ENCODE data around the gene TAS2R42.

Gene TAS2R42

GRCh38 chr12:11183011-11183410 lies 3.7 kb downstream of the TAS2R42 start:
- TF ChIP-seq, protein P1, sequence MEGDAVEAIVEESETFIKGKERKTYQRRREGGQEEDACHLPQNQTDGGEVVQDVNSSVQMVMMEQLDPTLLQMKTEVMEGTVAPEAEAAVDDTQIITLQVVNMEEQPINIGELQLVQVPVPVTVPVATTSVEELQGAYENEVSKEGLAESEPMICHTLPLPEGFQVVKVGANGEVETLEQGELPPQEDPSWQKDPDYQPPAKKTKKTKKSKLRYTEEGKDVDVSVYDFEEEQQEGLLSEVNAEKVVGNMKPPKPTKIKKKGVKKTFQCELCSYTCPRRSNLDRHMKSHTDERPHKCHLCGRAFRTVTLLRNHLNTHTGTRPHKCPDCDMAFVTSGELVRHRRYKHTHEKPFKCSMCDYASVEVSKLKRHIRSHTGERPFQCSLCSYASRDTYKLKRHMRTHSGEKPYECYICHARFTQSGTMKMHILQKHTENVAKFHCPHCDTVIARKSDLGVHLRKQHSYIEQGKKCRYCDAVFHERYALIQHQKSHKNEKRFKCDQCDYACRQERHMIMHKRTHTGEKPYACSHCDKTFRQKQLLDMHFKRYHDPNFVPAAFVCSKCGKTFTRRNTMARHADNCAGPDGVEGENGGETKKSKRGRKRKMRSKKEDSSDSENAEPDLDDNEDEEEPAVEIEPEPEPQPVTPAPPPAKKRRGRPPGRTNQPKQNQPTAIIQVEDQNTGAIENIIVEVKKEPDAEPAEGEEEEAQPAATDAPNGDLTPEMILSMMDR (conservative IDR thresholded peaks at IDR 0.05) = no peak
- H3K27ac ChIP-seq = peak overlapping the region; percentile 42

DNA sequence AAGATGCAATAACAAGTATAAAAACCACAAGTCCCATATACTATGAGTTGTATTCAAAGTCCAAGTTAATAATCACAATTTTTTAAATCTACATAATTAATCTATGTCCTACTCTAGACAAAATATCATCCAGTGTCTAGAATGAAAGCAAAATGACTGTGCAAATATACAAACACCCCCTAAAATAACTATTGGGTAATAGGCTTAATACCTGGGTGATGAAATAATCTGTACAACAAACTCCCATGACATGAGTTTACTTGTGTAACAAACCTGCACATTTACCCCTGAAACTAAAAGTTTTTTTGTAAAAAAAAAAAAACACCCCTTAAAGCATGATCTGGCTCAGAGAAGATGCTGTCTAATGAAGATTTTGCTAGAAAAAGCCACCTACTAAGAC lies 4.2 kb downstream of the TAS2R42 start:
- peak overlapping the region; percentile 42 for H3K27ac ChIP-seq
- TF ChIP-seq, protein P1 (conservative IDR thresholded peaks at IDR 0.05) = no peak

- H3K27ac ChIP-seq = no peak overlapping the region
- TF ChIP-seq, protein P1 (conservative IDR thresholded peaks at IDR 0.05) = no peak
Observed at GRCh38 chr12:11178250-11178649, 8.5 kb downstream of the TAS2R42 start.

DNA sequence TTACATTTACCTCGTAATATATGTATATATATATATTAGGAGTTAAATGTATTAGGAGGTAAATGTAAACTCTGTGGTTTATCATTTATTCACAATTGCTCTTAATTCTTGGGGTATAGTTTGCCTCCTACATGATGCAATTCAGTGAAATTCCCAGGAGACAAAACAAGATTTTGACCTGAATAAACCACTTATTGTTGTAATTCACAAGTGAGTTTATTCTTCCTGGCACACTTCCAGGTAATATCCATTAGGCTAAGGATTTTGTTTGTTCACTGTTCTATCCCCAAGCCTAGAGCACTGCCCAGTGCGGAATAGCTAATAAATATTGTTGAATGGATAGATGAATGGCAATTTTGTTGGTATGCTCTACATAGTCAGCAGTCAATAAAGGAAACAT lies 12.7 kb downstream of the TAS2R42 start:
- TF ChIP-seq, protein P1 (conservative IDR thresholded peaks at IDR 0.05) = no peak
- no peak overlapping the region for H3K27ac ChIP-seq

- TF ChIP-seq, protein P1 (conservative IDR thresholded peaks at IDR 0.05) = no peak
- H3K27ac ChIP-seq = peak overlapping the region; percentile 97
Observed at GRCh38 chr12:11171969-11172675, 14.6 kb downstream of the TAS2R42 start.

GRCh38 chr12:11171145-11171968 lies 15.4 kb downstream of the TAS2R42 start, which contains the start of gene SMIM10L1:
TSS of gene SMIM10L1 (plus strand) at chr12:11171194. CDS start at chr12:11171357, 163 bp downstream.
- peak within 1 kb of the TSS; percentile 97 for H3K27ac ChIP-seq
- TF ChIP-seq, protein P1 (conservative IDR thresholded peaks at IDR 0.05) = no peak

DNA sequence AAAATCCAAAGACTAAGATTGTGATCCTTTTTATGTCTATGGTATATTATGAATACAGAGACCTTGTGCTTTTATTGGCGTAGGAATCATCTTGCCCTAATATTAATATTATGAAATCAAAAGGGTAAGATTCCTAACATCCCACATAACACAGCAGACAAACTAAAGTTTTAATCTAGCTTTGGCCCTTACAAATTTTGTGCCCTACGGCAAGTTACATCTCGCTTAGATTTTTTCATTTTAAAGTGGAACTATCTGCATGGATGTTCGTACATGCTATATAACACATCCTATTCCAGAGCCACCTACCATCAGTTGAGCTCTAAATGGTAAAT lies 16.0 kb downstream of the TAS2R42 start:
- peak overlapping the region; percentile 97 for H3K27ac ChIP-seq
- TF ChIP-seq, protein P1 (conservative IDR thresholded peaks at IDR 0.05) = no peak
